PC-9 (cell line): Measurements from ENCODE around the gene ALG2. TPM values are rescaled to one million over a fixed set of nuclear protein-coding genes. Genes with fewer than 3 reads are reported as not detected.

Source experiments
- BruUV-seq: library from RNA; stranded (reverse); fragments of 400-500 nt; replicated peaks from 2 replicates; lab custom pipeline; 2021; lab: Mats Ljungman, UMichigan
- CTCF ChIA-PET: fragments of 300-600 bp; sonication (Branson Sonifier 250); formaldehyde crosslinking; loops from one replicate; lab custom pipeline; 2022; ENCODE audit warnings: antibody characterized with exemption; lab: Charles Lee
- POLR2A ChIA-PET: fragments of 300-600 bp; sonication (Branson Sonifier 250); formaldehyde crosslinking; loops from one replicate; lab custom pipeline; 2022; ENCODE audit warnings: antibody characterized with exemption; ENCODE audit not compliant: unreplicated experiment; lab: Charles Lee
- DNase-seq, 2 experiments: peaks; one replicate each; pipeline versions ENCODE4 v3.0.0 to v3.0.0-alpha.2; 2015 to 2022; ENCODE audit warnings: mixed read lengths in 1 of 2
- H2AFZ ChIP-seq: fragments of 200-600 bp; sonication (generic); 2 replicates; pipeline ENCODE4 v1.8.1; 2017; ENCODE audit warnings: antibody characterized with exemption
- H3F3A ChIP-seq: fragments of 200-600 bp; sonication (generic); 2 replicates; pipeline ENCODE4 v1.8.1; 2017; ENCODE audit warnings: antibody characterized with exemption, mild to moderate bottlenecking, low read depth; ENCODE audit not compliant: insufficient read depth
- H3K27ac ChIP-seq: fragments of 200-600 bp; sonication (generic); 2 replicates; pipeline ENCODE4 v1.6.1; 2016; ENCODE audit warnings: mixed run types
- H3K27me3 ChIP-seq: fragments of 200-600 bp; sonication (generic); 2 replicates; pipeline ENCODE4 v1.6.1; 2016; ENCODE audit warnings: low read depth, mixed run types; ENCODE audit not compliant: insufficient read depth
- H3K36me3 ChIP-seq: fragments of 200-600 bp; sonication (generic); 2 replicates; pipeline ENCODE4 v1.6.1; 2016; ENCODE audit warnings: low read depth, mixed run types
- H3K4me1 ChIP-seq: fragments of 200-600 bp; sonication (generic); replicated peaks from 2 replicates; pipeline ENCODE4 v1.6.1; 2016; ENCODE audit warnings: mixed run types; ENCODE audit not compliant: insufficient read depth
- H3K4me2 ChIP-seq: fragments of 200-600 bp; sonication (generic); 2 replicates; pipeline ENCODE4 v1.6.1; 2017; ENCODE audit warnings: mixed run types
- H3K4me3 ChIP-seq: fragments of 200-600 bp; sonication (generic); 2 replicates; pipeline ENCODE4 v1.6.1; 2016; ENCODE audit warnings: mixed run types
- H3K79me2 ChIP-seq: fragments of 200-600 bp; sonication (generic); 2 replicates; pipeline ENCODE4 v1.6.1; 2017; ENCODE audit warnings: low read depth, mixed run types
- H3K9me2 ChIP-seq: fragments of 200-600 bp; sonication (generic); 2 replicates; pipeline ENCODE4 v1.8.1; 2017; ENCODE audit warnings: mild to moderate bottlenecking; ENCODE audit not compliant: insufficient read depth
- H3K9me3 ChIP-seq: fragments of 200-600 bp; sonication (generic); 2 replicates; pipeline ENCODE4 v1.8.1; 2016; ENCODE audit warnings: low read depth; ENCODE audit not compliant: insufficient read depth
- H4K20me1 ChIP-seq: fragments of 200-600 bp; sonication (generic); 2 replicates; pipeline ENCODE4 v1.8.1; 2017; ENCODE audit not compliant: insufficient read depth
- CTCF ChIP-seq: fragments of 200-600 bp; sonication (generic); conservative IDR thresholded peaks from 2 replicates; pipeline ENCODE4 v1.6.1; 2017; ENCODE audit warnings: mixed run types, antibody characterized with exemption, mild to moderate bottlenecking, moderate library complexity
- EZH2 ChIP-seq: fragments of 200-600 bp; sonication (generic); IDR thresholded peaks from 2 replicates; pipeline ENCODE4 v1.8.0; 2017; ENCODE audit warnings: antibody characterized with exemption, low read depth
- intact Hi-C: fragments of 100-400 bp; cut with micrococcal nuclease; formaldehyde crosslinking; loops from one replicate; pipeline ENCODE4 v1.10.0; 2022; ENCODE audit not compliant: unreplicated experiment
- total RNA-seq: library from RNA; stranded (reverse); gene quantifications from 2 replicates; pipeline ENCODE4 v1.2.3, GENCODE V29; 2021

Gene ALG2
- total RNA-seq, 1 experiment from 2014 or later = 30.2 TPM

- no peak overlapping the region for H3K4me3 ChIP-seq
- no peak overlapping the region for H2AFZ ChIP-seq
- no peaks in the 10 kb centered on the region for H3K27me3 ChIP-seq
- no peaks in the 10 kb centered on the region for H3K9me3 ChIP-seq
- H3K4me2 ChIP-seq = no peak overlapping the region
- no peaks in the 10 kb centered on the region for H3K4me1 ChIP-seq
- ChIA-PET POLR2A (no interaction called here), CTCF (no interaction called here)
- TF ChIP-seq EZH2 = no peak
- TF ChIP-seq CTCF = no peak
- peaks cover 10% of the 10 kb centered on the region for H3K36me3 ChIP-seq
- intact Hi-C loops = no loop called here
- DNase-seq = no peak
- H3K79me2 ChIP-seq = no peaks in the 10 kb centered on the region
- peaks cover 8% of the 10 kb centered on the region; the same call in 1 of the 2 replicates for H4K20me1 ChIP-seq
- no peaks in the 10 kb centered on the region for H3F3A ChIP-seq
- BruUV-seq = no TSS peak
- H3K27ac ChIP-seq = no peak overlapping the region
- H3K9me2 ChIP-seq = no peaks in the 10 kb centered on the region
Measured at GRCh38 chr9:99235926-99236634, 14.3 kb upstream of the ALG2 start.

GRCh38 chr9:99235069-99235468 lies 13.3 kb upstream of the ALG2 start:
- peaks cover 20% of the 10 kb centered on the region for H3K36me3 ChIP-seq
- no peaks in the 10 kb centered on the region for H3K9me2 ChIP-seq
- no peaks in the 10 kb centered on the region for H3K79me2 ChIP-seq
- intact Hi-C loops = no loop called here
- H4K20me1 ChIP-seq = peaks cover 13% of the 10 kb centered on the region; the same call in 1 of the 2 replicates
- no peaks in the 10 kb centered on the region for H3K27me3 ChIP-seq
- TF ChIP-seq EZH2 (no peak), CTCF (no peak)
- no TSS peak for BruUV-seq
- CTCF ChIA-PET = no interaction called here
- POLR2A ChIA-PET = no interaction called here
- no peak overlapping the region for H3K4me3 ChIP-seq
- no peak overlapping the region for H2AFZ ChIP-seq
- H3K27ac ChIP-seq = no peak overlapping the region
- no peaks in the 10 kb centered on the region for H3F3A ChIP-seq
- no peaks in the 10 kb centered on the region for H3K9me3 ChIP-seq
- H3K4me2 ChIP-seq = no peak overlapping the region
- no peaks in the 10 kb centered on the region for H3K4me1 ChIP-seq
- DNase-seq = no peak

GRCh38 chr9:99234618-99235017 lies 12.9 kb upstream of the ALG2 start:
- H3K27ac ChIP-seq = no peak overlapping the region
- TF ChIP-seq CTCF (no peak), EZH2 (no peak)
- H3K27me3 ChIP-seq = no peaks in the 10 kb centered on the region
- no peaks in the 10 kb centered on the region for H3K9me2 ChIP-seq
- no peaks in the 10 kb centered on the region for H3K9me3 ChIP-seq
- POLR2A ChIA-PET = no interaction called here
- intact Hi-C loops = no loop called here
- H3K79me2 ChIP-seq = no peaks in the 10 kb centered on the region
- peaks cover 23% of the 10 kb centered on the region for H3K36me3 ChIP-seq
- no peaks in the 10 kb centered on the region for H3F3A ChIP-seq
- no peak for DNase-seq
- H3K4me3 ChIP-seq = no peak overlapping the region
- CTCF ChIA-PET = no interaction called here
- peaks cover 14% of the 10 kb centered on the region; the same call in 1 of the 2 replicates for H4K20me1 ChIP-seq
- H2AFZ ChIP-seq = no peak overlapping the region
- H3K4me1 ChIP-seq = no peaks in the 10 kb centered on the region
- no TSS peak for BruUV-seq
- H3K4me2 ChIP-seq = no peak overlapping the region
